ENCODE measurements around the gene CNOT8.
"Not testable (repeated sequence)": the region's sequence is repeated elsewhere in the genome, so short reads cannot be mapped to it uniquely, and the experiment has no call there.

The CNOT8 gene

GRCh38 chr5:154901276-154901675, 42.8 kb downstream of the CNOT8 start:
- H3F3A ChIP-seq (ENCODE audit: control insufficient read depth, insufficient read depth), result no peaks in the 10 kb centered on the region
- H3K9me3 ChIP-seq (ENCODE audit: control insufficient read depth, insufficient read depth, low read length), result no peaks in the 10 kb centered on the region
- no peaks in the 10 kb centered on the region for H4K20me1 ChIP-seq (ENCODE audit: control insufficient read depth, insufficient read depth, low read depth, low read length)
- no peak overlapping the region for H3K4me3 ChIP-seq (ENCODE audit: low read length)
- no peak for TF ChIP-seq EZH2phosphoT487 (IDR thresholded peaks at IDR 0.05; ENCODE audit: borderline replicate concordance, low read length)
- TF ChIP-seq CTCF (IDR thresholded peaks at IDR 0.05; ENCODE audit: low read depth, low read length, poor library complexity, severe bottlenecking), result no peak
- H3K27me3 ChIP-seq (ENCODE audit: control insufficient read depth, low read length), result no peaks in the 10 kb centered on the region
- peaks cover 92% of the 10 kb centered on the region for H3K36me3 ChIP-seq (ENCODE audit: control insufficient read depth, low read length)
- H3K4me1 ChIP-seq (ENCODE audit: control insufficient read depth, low read length), result no peaks in the 10 kb centered on the region
- no peaks in the 10 kb centered on the region for H3K79me2 ChIP-seq (ENCODE audit: control insufficient read depth, low read length)
- H3K27ac ChIP-seq (ENCODE audit: low read depth, low read length), result no peak overlapping the region
- no peak overlapping the region for H3K4me2 ChIP-seq (ENCODE audit: low read length)
- H3K9me2 ChIP-seq (replicated peaks; ENCODE audit: control insufficient read depth, low read length), result no peaks in the 10 kb centered on the region

GRCh38 chr5:154901913-154902312, 43.5 kb downstream of the CNOT8 start:
- Histone ChIP-seq H3K4me3 (ENCODE audit: low read length) (no peak overlapping the region), H3K4me1 (ENCODE audit: control insufficient read depth, low read length) (no peaks in the 10 kb centered on the region), H3F3A (ENCODE audit: control insufficient read depth, insufficient read depth) (no peaks in the 10 kb centered on the region), H3K79me2 (ENCODE audit: control insufficient read depth, low read length) (no peaks in the 10 kb centered on the region), H3K27ac (ENCODE audit: low read depth, low read length) (no peak overlapping the region), H3K9me2 (replicated peaks; ENCODE audit: control insufficient read depth, low read length) (no peaks in the 10 kb centered on the region), H3K27me3 (ENCODE audit: control insufficient read depth, low read length) (no peaks in the 10 kb centered on the region), H3K36me3 (ENCODE audit: control insufficient read depth, low read length) (peaks cover 92% of the 10 kb centered on the region), H3K9me3 (ENCODE audit: control insufficient read depth, insufficient read depth, low read length) (no peaks in the 10 kb centered on the region), H3K4me2 (ENCODE audit: low read length) (no peak overlapping the region), H4K20me1 (ENCODE audit: control insufficient read depth, insufficient read depth, low read depth, low read length) (no peaks in the 10 kb centered on the region)
- TF ChIP-seq CTCF (IDR thresholded peaks at IDR 0.05; ENCODE audit: low read depth, low read length, poor library complexity, severe bottlenecking), result no peak
- no peak for TF ChIP-seq EZH2phosphoT487 (IDR thresholded peaks at IDR 0.05; ENCODE audit: borderline replicate concordance, low read length)

DNA sequence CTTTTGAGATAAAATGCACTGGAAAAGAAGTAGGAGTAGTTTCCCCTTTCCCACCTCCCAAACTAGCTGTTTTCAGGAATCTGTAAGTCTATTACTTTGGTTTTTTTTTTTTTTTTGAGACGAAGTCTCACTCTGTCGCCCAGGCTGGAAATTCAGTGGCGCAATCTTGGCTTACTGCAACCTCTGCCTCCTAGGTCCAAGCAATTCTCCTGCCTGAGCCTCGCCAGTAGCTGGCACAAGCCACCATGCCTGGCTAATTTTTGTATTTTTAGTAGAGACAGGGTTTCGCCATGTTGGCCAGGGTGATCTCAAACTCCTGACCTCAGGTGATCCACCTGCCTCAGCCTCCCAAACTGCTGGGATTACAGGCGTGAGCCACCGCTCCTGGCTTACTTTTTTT, 47.2 kb downstream of the CNOT8 start:
- not testable (repeated sequence) for H3K4me1 ChIP-seq (ENCODE audit: control insufficient read depth, low read length); H3K9me2 ChIP-seq (replicated peaks; ENCODE audit: control insufficient read depth, low read length); H4K20me1 ChIP-seq (ENCODE audit: control insufficient read depth, insufficient read depth, low read depth, low read length); H3K4me3 ChIP-seq (ENCODE audit: low read length); H3K4me2 ChIP-seq (ENCODE audit: low read length); H3K79me2 ChIP-seq (ENCODE audit: control insufficient read depth, low read length); H3F3A ChIP-seq (ENCODE audit: control insufficient read depth, insufficient read depth); H3K27ac ChIP-seq (ENCODE audit: low read depth, low read length); H3K9me3 ChIP-seq (ENCODE audit: control insufficient read depth, insufficient read depth, low read length); H3K27me3 ChIP-seq (ENCODE audit: control insufficient read depth, low read length)
- peaks cover 86% of the 10 kb centered on the region for H3K36me3 ChIP-seq (ENCODE audit: control insufficient read depth, low read length)

- TF ChIP-seq CTCF (IDR thresholded peaks at IDR 0.05; ENCODE audit: low read depth, low read length, poor library complexity, severe bottlenecking), result no peak
- no peak for TF ChIP-seq EZH2phosphoT487 (IDR thresholded peaks at IDR 0.05; ENCODE audit: borderline replicate concordance, low read length)
- Histone ChIP-seq H3K27ac (ENCODE audit: low read depth, low read length) (no peak overlapping the region), H3K9me2 (replicated peaks; ENCODE audit: control insufficient read depth, low read length) (no peaks in the 10 kb centered on the region), H3K36me3 (ENCODE audit: control insufficient read depth, low read length) (peaks cover 83% of the 10 kb centered on the region), H4K20me1 (ENCODE audit: control insufficient read depth, insufficient read depth, low read depth, low read length) (no peaks in the 10 kb centered on the region), H3K27me3 (ENCODE audit: control insufficient read depth, low read length) (no peaks in the 10 kb centered on the region), H3K4me3 (ENCODE audit: low read length) (no peak overlapping the region), H3K4me2 (ENCODE audit: low read length) (no peak overlapping the region), H3K9me3 (ENCODE audit: control insufficient read depth, insufficient read depth, low read length) (no peaks in the 10 kb centered on the region), H3K79me2 (ENCODE audit: control insufficient read depth, low read length) (no peaks in the 10 kb centered on the region), H3K4me1 (ENCODE audit: control insufficient read depth, low read length) (no peaks in the 10 kb centered on the region), H3F3A (ENCODE audit: control insufficient read depth, insufficient read depth) (peaks cover 2% of the 10 kb centered on the region; the same call in 1 of the 2 replicates)
Observed at GRCh38 chr5:154916874-154917273, 58.4 kb downstream of the CNOT8 start.
